Pancreas (tissue), 10 donors: ENCODE data around the gene BTNL3. TPM values are rescaled to one million over a fixed set of nuclear protein-coding genes. Genes with fewer than 3 reads are reported as not detected.
A peak's percentile ranks its signal among the peaks of the same experiment; 100 is the strongest.

Experiments
- ATAC-seq, 4 donors: fragments of 200-7000 bp; cut with Tn5 transposase; one replicate each; pipeline versions ENCODE4 v1.8.0 to v1.9.1; 2020; ENCODE audit warnings: mild to moderate bottlenecking in 4 of 4, moderate library complexity in 4 of 4
- DNase-seq, 6 donors: peaks; one replicate each; pipeline ENCODE4 v3.0.0-alpha.2; 2020
- FAIRE-seq: peaks from 2 replicates; lab custom pipeline; 2012; peaks lifted over from hg19 to GRCh38; lab: Jason Lieb, UNC
- H3K27ac ChIP-seq, 4 donors: fragments of 200-600 bp; sonication (generic); 1 replicate in 3 of 4; 2 replicates in 1 of 4; pipeline versions ENCODE4 v1.5.0 to v1.8.0; 2020
- H3K27me3 ChIP-seq, 4 donors: fragments of 200-600 bp; one replicate each; pipeline ENCODE4 v1.8.0; 2021
- H3K36me3 ChIP-seq, 3 donors: fragments of 200-600 bp; sonication (generic) in 1 of 3; one replicate each; pipeline versions ENCODE4 v1.5.0 to v1.8.0; 2020 to 2021
- H3K4me1 ChIP-seq, 3 donors: fragments of 200-600 bp; one replicate each; pipeline ENCODE4 v1.8.0; 2021
- H3K4me3 ChIP-seq, 4 donors: fragments of 200-600 bp; sonication (generic) in 2 of 4; one replicate each; pipeline versions ENCODE4 v1.5.0 to v1.8.0; 2020 to 2021
- H3K9me3 ChIP-seq, 4 donors: fragments of 200-600 bp; one replicate each; pipeline ENCODE4 v1.8.0; 2021
- WGBS, 2 donors: extraction: QIAGEN DNeasy Blood & Tissue Kit; methylation state at CpG; one replicate each; pipeline ENCODE4 v1.1.7; 2013; 5-methylcytosine and 5-hydroxymethylcytosine counted together
- intact Hi-C, 3 donors: fragments of 100-400 bp; cut with DNase I; formaldehyde crosslinking; loops; one replicate each; pipeline versions ENCODE4 v1.11.1 to v1.14.2; 2022
- microRNA-seq, 2 donors: library from miRNA; unstranded; fragments of <30 nt; microRNA quantifications; one replicate each; pipeline versions ENCODE4 to v1.1.0, GENCODE V29; 2019 to 2020
- polyA plus RNA-seq, 2 donors: library from polyadenylated mRNA; stranded (reverse); fragments of 200-250 nt; gene quantifications; one replicate each; pipeline ENCODE4 v1.2.3, GENCODE V29; 2013
- total RNA-seq, 6 donors: library from RNA; stranded (reverse); fragmentation: NEBNext Ultra II Directional in 4 of 6; extraction: Animal tissue kit (Norgen Biotek cat#: 25700) in 4 of 6; gene quantifications; one replicate each; pipeline versions ENCODE4 v1.2.1 to v1.2.4, GENCODE V29; 2021 to 2023
- TF ChIP-seq, protein P1 (sequence below), 4 donors: fragments of 200-600 bp; sonication (generic) in 3 of 4; IDR thresholded peaks; one replicate each; pipeline versions ENCODE4 v1.5.0 to v1.8.0; 2021; ENCODE audit warnings: antibody characterized with exemption in 4 of 4
- donor health status: healthy with polysubstance abuse.
- donor health status: DM: no; HTN: no; CAD: no; lungs with moderate emphysema.
- donor health status: DM: no; HTN: no; CAD: no.
- donor health status: control.
- donor health status: control.
- donor health status: Bipolar disorder and iron deficiency.
- donor health status: DM: yes; HTN: yes; CAD: no.
- donor health status: DM: no; HTN: no; CAD: no.
- donor health status: DM: no; HTN: no; CAD: no.
- donor health status: DM: yes; HTN: yes; CAD: no.

Gene BTNL3
- total and polyA plus RNA-seq, 8 donors: 0.09 to 0.14 (median 0.14) TPM; not detected in 5

DNA sequence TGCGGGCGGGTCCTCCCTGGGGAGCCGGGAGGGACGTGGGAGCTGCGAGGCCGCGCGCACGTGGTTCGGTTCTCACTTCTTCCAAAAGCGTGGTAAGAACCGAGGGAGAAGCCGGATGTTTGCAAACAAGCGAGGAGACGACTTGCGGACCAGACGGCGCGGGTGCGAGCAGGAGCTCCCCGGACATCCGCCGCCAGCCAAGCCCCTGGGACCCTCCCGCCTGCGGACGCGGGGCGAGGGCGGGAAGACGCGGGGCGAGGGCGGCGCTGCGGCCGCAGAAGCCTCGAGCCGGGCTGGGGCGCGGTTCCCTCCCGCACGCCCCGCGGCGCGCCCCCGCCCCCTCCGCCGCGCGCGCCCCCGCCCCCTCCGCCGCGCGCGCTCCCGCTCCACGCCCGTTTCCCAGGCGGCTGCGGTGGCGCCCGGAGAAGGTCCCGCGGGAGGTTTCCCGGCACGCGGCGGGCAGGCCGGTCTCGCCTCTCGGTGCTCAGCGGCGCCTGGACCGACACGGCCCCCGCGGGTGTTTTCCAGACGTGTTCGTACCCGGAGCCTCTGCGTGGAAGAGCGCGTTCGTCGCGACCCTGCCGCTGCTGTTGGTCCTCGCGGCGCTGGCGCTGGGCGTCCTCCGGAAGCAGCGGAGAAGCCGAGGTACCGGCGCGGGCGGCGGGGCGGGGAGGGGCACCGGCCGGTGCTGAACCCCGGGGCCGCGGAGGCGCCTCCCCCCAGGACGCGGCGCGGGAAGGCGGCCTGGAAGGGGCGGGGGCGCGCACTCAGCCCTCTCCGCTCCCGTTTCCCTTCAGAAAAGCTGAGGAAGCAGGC is 64.2 kb downstream of the BTNL3 start:
- H3K4me3 ChIP-seq: peak overlapping the region; percentile 40 to 68 (median 42)
- H3K27me3 ChIP-seq: peaks cover 0 to 9% (median 4%) of the 10 kb centered on the region in 4 donors
- DNase-seq: peak in 2 of 6 donors; percentile 69 to 71
- FAIRE-seq: no peak
- H3K27ac ChIP-seq: no peak overlapping the region
- no peaks in the 10 kb centered on the region for H3K36me3 ChIP-seq
- TF ChIP-seq, protein P1, sequence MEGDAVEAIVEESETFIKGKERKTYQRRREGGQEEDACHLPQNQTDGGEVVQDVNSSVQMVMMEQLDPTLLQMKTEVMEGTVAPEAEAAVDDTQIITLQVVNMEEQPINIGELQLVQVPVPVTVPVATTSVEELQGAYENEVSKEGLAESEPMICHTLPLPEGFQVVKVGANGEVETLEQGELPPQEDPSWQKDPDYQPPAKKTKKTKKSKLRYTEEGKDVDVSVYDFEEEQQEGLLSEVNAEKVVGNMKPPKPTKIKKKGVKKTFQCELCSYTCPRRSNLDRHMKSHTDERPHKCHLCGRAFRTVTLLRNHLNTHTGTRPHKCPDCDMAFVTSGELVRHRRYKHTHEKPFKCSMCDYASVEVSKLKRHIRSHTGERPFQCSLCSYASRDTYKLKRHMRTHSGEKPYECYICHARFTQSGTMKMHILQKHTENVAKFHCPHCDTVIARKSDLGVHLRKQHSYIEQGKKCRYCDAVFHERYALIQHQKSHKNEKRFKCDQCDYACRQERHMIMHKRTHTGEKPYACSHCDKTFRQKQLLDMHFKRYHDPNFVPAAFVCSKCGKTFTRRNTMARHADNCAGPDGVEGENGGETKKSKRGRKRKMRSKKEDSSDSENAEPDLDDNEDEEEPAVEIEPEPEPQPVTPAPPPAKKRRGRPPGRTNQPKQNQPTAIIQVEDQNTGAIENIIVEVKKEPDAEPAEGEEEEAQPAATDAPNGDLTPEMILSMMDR (IDR thresholded peaks at IDR 0.05): no peak
- H3K4me1 ChIP-seq: peaks cover 0 to 4% (median 4%) of the 10 kb centered on the region in 3 donors
- H3K9me3 ChIP-seq: no peaks in the 10 kb centered on the region
- ATAC-seq: peak; percentile 48 to 82 (median 76)
- intact Hi-C loops: no loop called here
- WGBS, 2 donors: 1% methylated on average over 49 to 120 of the region's 120 CpGs

DNA sequence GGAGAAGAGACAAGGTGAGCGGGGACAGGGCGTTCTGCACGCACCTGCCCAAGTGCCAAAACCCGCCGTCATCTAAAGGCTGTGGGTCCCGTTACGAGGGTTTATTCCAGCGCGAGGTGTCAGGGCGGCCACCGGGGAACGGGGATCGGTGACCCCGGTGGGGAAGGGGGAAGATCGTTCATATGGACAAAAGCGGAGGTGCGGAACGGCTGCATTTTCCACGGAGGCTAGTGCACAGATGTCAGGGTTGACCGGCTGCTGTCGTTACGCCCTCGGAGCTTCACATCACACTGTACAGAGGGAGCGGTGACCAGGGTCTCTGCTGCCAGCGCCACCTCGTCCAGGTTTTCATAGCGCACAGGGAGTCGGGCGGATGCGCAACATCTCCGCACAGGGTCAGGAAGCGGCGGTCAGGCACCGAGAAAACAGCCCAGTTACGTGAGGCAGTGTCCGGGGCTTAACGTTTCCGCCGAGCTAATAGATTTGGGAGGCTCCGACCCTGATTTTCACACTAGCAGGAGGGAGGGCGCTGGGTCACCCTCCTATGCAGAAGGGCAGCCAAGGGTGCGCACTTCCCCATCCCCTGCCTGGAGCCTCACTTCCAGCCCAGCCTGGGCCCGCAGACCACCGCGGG is 65.0 kb downstream of the BTNL3 start:
- H3K9me3 ChIP-seq: no peaks in the 10 kb centered on the region
- ATAC-seq: peak in 3 of 4 donors; percentile 51 to 65 (median 63)
- H3K4me3 ChIP-seq: peak overlapping the region; percentile 40 to 68 (median 42)
- peaks cover 0 to 10% (median 3%) of the 10 kb centered on the region in 4 donors for H3K27me3 ChIP-seq
- intact Hi-C loops: no loop called here
- no peak for FAIRE-seq
- no peaks in the 10 kb centered on the region for H3K36me3 ChIP-seq
- DNase-seq: no peak
- H3K27ac ChIP-seq: no peak overlapping the region
- peaks cover 0 to 4% (median 4%) of the 10 kb centered on the region in 3 donors for H3K4me1 ChIP-seq
- TF ChIP-seq, protein P1 (IDR thresholded peaks at IDR 0.05): no peak
- 3 to 4% methylated on average over 43 to 45 of the region's 45 CpGs for WGBS, 2 donors

DNA sequence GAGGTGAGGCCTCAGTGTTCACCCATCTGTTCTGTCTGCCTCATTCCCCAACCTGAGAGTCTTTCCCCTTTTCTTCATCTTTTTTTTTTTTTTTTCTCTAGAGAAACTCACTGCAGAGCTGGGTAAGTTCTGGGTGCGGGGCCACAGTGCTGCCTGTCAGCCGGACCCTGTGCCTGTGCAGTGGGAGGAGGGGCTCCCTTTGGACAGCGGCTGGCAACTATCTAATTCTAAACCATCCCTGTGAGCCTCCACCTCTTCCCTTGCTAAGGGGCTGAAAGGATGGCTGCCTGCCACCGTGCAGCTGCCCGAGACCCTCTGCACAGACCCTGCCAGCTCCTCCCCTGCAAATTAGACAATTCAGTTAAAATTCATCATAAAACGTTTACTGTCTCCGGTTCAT is 65.5 kb downstream of the BTNL3 start:
- TF ChIP-seq, protein P1 (IDR thresholded peaks at IDR 0.05): no peak
- Histone ChIP-seq H3K36me3 (no peaks in the 10 kb centered on the region), H3K27me3 (peaks cover 0 to 15% (median 3%) of the 10 kb centered on the region in 4 donors), H3K27ac (no peak overlapping the region), H3K9me3 (no peaks in the 10 kb centered on the region), H3K4me3 (peak overlapping the region in 1 of 4 donors; percentile 68), H3K4me1 (peaks cover 0 to 4% (median 4%) of the 10 kb centered on the region in 3 donors)
- FAIRE-seq (no peak), ATAC-seq (no peak), DNase-seq (no peak)
- 28 to 43% methylated on average over 7 of the region's 7 CpGs for WGBS, 2 donors
- intact Hi-C loops: no loop called here

DNA sequence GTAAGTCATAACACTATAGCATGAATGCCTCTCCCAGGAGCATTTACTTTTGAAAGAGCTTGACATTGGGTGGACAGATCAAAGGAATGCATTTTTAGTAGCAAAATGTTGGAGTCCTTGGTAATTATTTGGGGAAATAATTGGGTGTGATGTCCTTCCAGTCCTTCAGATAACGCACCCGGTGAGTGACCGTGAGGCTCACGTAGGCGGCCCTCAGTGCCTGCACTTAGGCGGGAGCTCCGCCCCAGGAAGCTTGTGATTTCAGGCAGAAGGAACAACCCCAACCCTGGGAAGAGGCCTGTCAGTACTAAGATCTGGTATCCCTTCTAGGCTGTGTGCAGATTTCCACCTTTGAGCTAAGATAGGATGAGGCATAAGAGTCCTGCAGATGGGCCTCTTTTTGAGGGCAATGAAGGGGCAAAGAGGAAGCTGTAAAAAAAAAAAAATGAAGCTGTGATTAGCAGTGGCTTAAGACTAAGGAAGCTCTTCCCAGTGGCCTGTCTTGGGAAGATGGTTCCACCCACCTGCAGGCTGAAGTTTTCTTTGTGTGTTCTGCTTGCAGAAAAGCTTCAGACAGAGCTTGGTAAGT is 66.3 kb downstream of the BTNL3 start:
- H3K9me3 ChIP-seq: no peaks in the 10 kb centered on the region
- TF ChIP-seq, protein P1 (IDR thresholded peaks at IDR 0.05): no peak
- H3K36me3 ChIP-seq: no peaks in the 10 kb centered on the region
- intact Hi-C loops: no loop called here
- ATAC-seq (no peak), DNase-seq (no peak), FAIRE-seq (no peak)
- H3K4me3 ChIP-seq: no peak overlapping the region
- H3K27ac ChIP-seq: no peak overlapping the region
- peaks cover 0 to 14% (median 3%) of the 10 kb centered on the region in 4 donors for H3K27me3 ChIP-seq
- peaks cover 0 to 4% (median 4%) of the 10 kb centered on the region in 3 donors for H3K4me1 ChIP-seq
- 47 to 68% methylated on average over 7 of the region's 7 CpGs for WGBS, 2 donors

Small RNAs within 50 kb of the gene (microRNA-seq; reads per million reads assigned to microRNA genes)
- gene MIR8089: 0 reads per million in 2 donors

Other genes starting within 250 kb of the BTNL3 start
- not detected for gene OR2Y1, start 248.8 kb upstream of the BTNL3 start, total RNA-seq
- not detected for gene OR2Y1, start 248.8 kb upstream of the BTNL3 start, polyA plus RNA-seq
- gene MGAT1, start 186.0 kb upstream of the BTNL3 start, total RNA-seq: 10 to 100 TPM; 53.4 to 96.3 (median 76.2) TPM
- gene MGAT1, start 186.0 kb upstream of the BTNL3 start, polyA plus RNA-seq: 10 to 100 TPM; 58.8 to 62.9 TPM
- gene ZFP62, start 127.6 kb upstream of the BTNL3 start, total RNA-seq: 10 to 100 TPM; 10.4 to 23.9 (median 13.0) TPM
- gene ZFP62, start 127.6 kb upstream of the BTNL3 start, polyA plus RNA-seq: 10 to 100 TPM; 15.1 to 18.2 TPM
- 1 to 10 TPM in 1 of 6 donors, under 1 TPM in 3, not detected in 2; 0.23 to 1.5 (median 0.45) TPM for gene BTNL8, start 89.7 kb upstream of the BTNL3 start, total RNA-seq
- under 1 TPM; 0.31 to 0.49 TPM for gene BTNL8, start 89.7 kb upstream of the BTNL3 start, polyA plus RNA-seq
- gene BTNL9, start 51.4 kb downstream of the BTNL3 start, total RNA-seq: 10 to 100 TPM in 1 of 6 donors, 1 to 10 TPM in 5; 2.7 to 21.2 (median 5.6) TPM
- 10 to 100 TPM; 38.2 to 57.0 TPM for gene BTNL9, start 51.4 kb downstream of the BTNL3 start, polyA plus RNA-seq
- not detected for gene OR2V1, start 142.3 kb downstream of the BTNL3 start, total RNA-seq
- gene OR2V1, start 142.3 kb downstream of the BTNL3 start, polyA plus RNA-seq: not detected
- gene OR2V2, start 158.7 kb downstream of the BTNL3 start, total RNA-seq: not detected
- gene OR2V2, start 158.7 kb downstream of the BTNL3 start, polyA plus RNA-seq: not detected
- gene TRIM7, start 216.3 kb downstream of the BTNL3 start, total RNA-seq: 10 to 100 TPM in 1 of 6 donors, 1 to 10 TPM in 5; 1.9 to 11.1 (median 3.9) TPM
- 1 to 10 TPM; 2.4 to 3.0 TPM for gene TRIM7, start 216.3 kb downstream of the BTNL3 start, polyA plus RNA-seq
- 10 to 100 TPM; 11.4 to 22.1 (median 12.1) TPM for gene TRIM41, start 234.4 kb downstream of the BTNL3 start, total RNA-seq
- 10 to 100 TPM; 17.3 to 28.7 TPM for gene TRIM41, start 234.4 kb downstream of the BTNL3 start, polyA plus RNA-seq